Smooth muscle cell (in vitro differentiated cells): ENCODE measurements around the gene DDX23. TPM values are rescaled to one million over a fixed set of nuclear protein-coding genes. Genes with fewer than 3 reads are reported as not detected.
"Not testable (repeated sequence)": the region's sequence is repeated elsewhere in the genome, so short reads cannot be mapped to it uniquely, and the experiment has no call there.

Experiments used
- DNase-seq: peaks from one replicate; lab custom pipeline; 2025; ENCODE audit not compliant: unreplicated experiment; lab: John Stamatoyannopoulos, UW
- H2AFZ ChIP-seq: fragments of 200-600 bp; sonication (generic); 2 replicates; pipeline ENCODE4 v1.6.0; 2016; ENCODE audit warnings: antibody characterized with exemption, low read depth, mild to moderate bottlenecking
- H3F3A ChIP-seq: fragments of 200-600 bp; sonication (generic); 2 replicates; pipeline ENCODE4 v1.6.0; 2017; ENCODE audit warnings: antibody characterized with exemption, low read depth
- H3K27ac ChIP-seq: fragments of 200-600 bp; sonication (generic); 2 replicates; pipeline ENCODE4 v1.5.1; 2016; ENCODE audit warnings: low read depth, mild to moderate bottlenecking
- H3K27me3 ChIP-seq: fragments of 200-600 bp; sonication (generic); 2 replicates; pipeline ENCODE4 v1.6.1; 2016; ENCODE audit warnings: low read depth, mild to moderate bottlenecking
- H3K36me3 ChIP-seq: fragments of 200-600 bp; sonication (generic); 2 replicates; pipeline ENCODE4 v1.5.1; 2016; ENCODE audit warnings: low read depth
- H3K4me1 ChIP-seq: fragments of 200-600 bp; sonication (generic); 2 replicates; pipeline ENCODE4 v1.5.1; 2016; ENCODE audit warnings: low read depth
- H3K4me2 ChIP-seq: fragments of 200-600 bp; sonication (generic); 2 replicates; pipeline ENCODE4 v1.6.0; 2016; ENCODE audit warnings: mild to moderate bottlenecking
- H3K4me3 ChIP-seq: fragments of 200-600 bp; sonication (generic); 2 replicates; pipeline ENCODE4 v1.5.1; 2016; ENCODE audit warnings: mild to moderate bottlenecking
- H3K79me2 ChIP-seq: fragments of 200-600 bp; sonication (generic); 2 replicates; pipeline ENCODE4 v1.6.0; 2016; ENCODE audit warnings: low read depth, mild to moderate bottlenecking
- H3K9ac ChIP-seq: fragments of 200-600 bp; sonication (generic); 2 replicates; pipeline ENCODE4 v1.6.0; 2016; ENCODE audit warnings: low read depth
- H3K9me3 ChIP-seq: fragments of 200-600 bp; sonication (generic); replicated peaks from 2 replicates; pipeline ENCODE4 v1.5.1; 2016; ENCODE audit warnings: low read depth
- H4K20me1 ChIP-seq: fragments of 200-600 bp; sonication (generic); 2 replicates; pipeline ENCODE4 v1.6.0; 2016; ENCODE audit warnings: low read depth
- CTCF ChIP-seq: fragments of 200-600 bp; sonication (generic); IDR thresholded peaks from 2 replicates; pipeline ENCODE4 v1.5.1; 2017; ENCODE audit warnings: borderline replicate concordance, mild to moderate bottlenecking, antibody characterized with exemption; ENCODE audit not compliant: insufficient read depth, poor library complexity, severe bottlenecking
- WGBS: methylation state at CpG from one replicate; pipeline ENCODE4 v1.1.7; 2016; ENCODE audit warnings: low lambda C conversion rate; 5-methylcytosine and 5-hydroxymethylcytosine counted together
- polyA plus RNA-seq: library from polyadenylated mRNA; unstranded; fragments of >200 nt; fragmentation: Nextera tagmentation; extraction: Ambion mirVana; gene quantifications from 2 replicates; pipeline ENCODE4 v1.2.1, GENCODE V29; 2016
- total RNA-seq: library from RNA; depleted of rRNA; stranded (reverse); fragments of >200 nt; gene quantifications from 2 replicates; pipeline ENCODE4 v1.2.3, GENCODE V29; 2014

DDX23 gene
- total and polyA plus RNA-seq, 2 experiments from 2014 or later: 41.6 to 51.7 TPM

DNA sequence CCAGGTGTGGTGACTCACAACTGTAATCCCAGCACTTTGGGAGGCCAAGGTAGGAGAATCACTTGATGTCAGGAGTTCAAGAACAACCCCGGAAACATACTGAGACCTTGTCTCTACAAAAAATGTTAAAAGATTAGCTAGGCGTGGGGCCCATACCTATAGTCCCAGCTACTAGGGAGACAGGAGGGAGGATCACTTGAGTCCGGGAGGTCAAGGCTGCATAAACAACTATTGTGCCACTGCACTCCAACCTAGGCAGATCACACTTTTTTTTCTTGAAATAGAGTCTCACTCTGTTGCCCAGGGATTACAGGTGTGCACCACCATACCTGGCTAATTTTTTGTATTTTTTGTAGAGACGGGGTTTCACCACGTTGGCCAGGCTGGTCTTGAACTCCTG, 7.6 kb upstream of the DDX23 start:
- Histone ChIP-seq H3K9me3 (no peaks in the 10 kb centered on the region), H3K4me3 (no peak overlapping the region), H3K9ac (no peak overlapping the region), H4K20me1 (no peaks in the 10 kb centered on the region), H3K27me3 (peaks cover 18% of the 10 kb centered on the region), H3K4me1 (peaks cover 9% of the 10 kb centered on the region), H2AFZ (no peak overlapping the region), H3K27ac (no peak overlapping the region), H3K79me2 (no peaks in the 10 kb centered on the region), H3K4me2 (no peak overlapping the region), H3K36me3 (no peaks in the 10 kb centered on the region), H3F3A (no peaks in the 10 kb centered on the region)
- no peak for DNase-seq
- WGBS: 91% methylated on average over 5 of the region's 5 CpGs
- no peak for TF ChIP-seq CTCF

- Histone ChIP-seq H3K36me3 (no peaks in the 10 kb centered on the region), H3K9me3 (no peaks in the 10 kb centered on the region), H3K79me2 (no peaks in the 10 kb centered on the region), H3F3A (no peaks in the 10 kb centered on the region), H3K4me3 (no peak overlapping the region), H2AFZ (no peak overlapping the region), H4K20me1 (no peaks in the 10 kb centered on the region), H3K27ac (no peak overlapping the region), H3K9ac (no peak overlapping the region), H3K27me3 (peaks cover 3% of the 10 kb centered on the region), H3K4me2 (no peak overlapping the region), H3K4me1 (peaks cover 4% of the 10 kb centered on the region)
- DNase-seq: no peak
- WGBS: 94% methylated on average over 8 of the region's 8 CpGs
- TF ChIP-seq CTCF: no peak
These were observed 6.1 kb upstream of the DDX23 start for GRCh38 chr12:48858043-48858442.

- no peak for TF ChIP-seq CTCF
- no peak overlapping the region for H2AFZ ChIP-seq
- H3K27ac ChIP-seq: no peak overlapping the region
- DNase-seq: no peak
- no peak overlapping the region for H3K4me3 ChIP-seq
- no peaks in the 10 kb centered on the region for H4K20me1 ChIP-seq
- 88% methylated on average over 13 of the region's 13 CpGs for WGBS
- no peak overlapping the region for H3K9ac ChIP-seq
- H3K36me3 ChIP-seq: no peaks in the 10 kb centered on the region
- H3F3A ChIP-seq: no peaks in the 10 kb centered on the region
- no peaks in the 10 kb centered on the region for H3K9me3 ChIP-seq
- no peak overlapping the region for H3K4me2 ChIP-seq
- H3K4me1 ChIP-seq: peaks cover 7% of the 10 kb centered on the region
- H3K27me3 ChIP-seq: no peaks in the 10 kb centered on the region
- H3K79me2 ChIP-seq: no peaks in the 10 kb centered on the region
These were observed 5.5 kb upstream of the DDX23 start for GRCh38 chr12:48857278-48857994.

- no peak for DNase-seq
- Histone ChIP-seq H2AFZ (no peak overlapping the region), H3K36me3 (no peaks in the 10 kb centered on the region), H3K9ac (no peak overlapping the region), H3K27ac (no peak overlapping the region), H3F3A (no peaks in the 10 kb centered on the region), H3K27me3 (no peaks in the 10 kb centered on the region), H3K79me2 (peaks cover 6% of the 10 kb centered on the region), H3K4me3 (no peak overlapping the region), H3K4me1 (peaks cover 7% of the 10 kb centered on the region), H3K9me3 (no peaks in the 10 kb centered on the region), H4K20me1 (no peaks in the 10 kb centered on the region), H3K4me2 (no peak overlapping the region)
- 68% methylated on average over 2 of the region's 2 CpGs for WGBS
- no peak for TF ChIP-seq CTCF
These were observed 4.4 kb upstream of the DDX23 start for GRCh38 chr12:48856379-48856778.

DNA sequence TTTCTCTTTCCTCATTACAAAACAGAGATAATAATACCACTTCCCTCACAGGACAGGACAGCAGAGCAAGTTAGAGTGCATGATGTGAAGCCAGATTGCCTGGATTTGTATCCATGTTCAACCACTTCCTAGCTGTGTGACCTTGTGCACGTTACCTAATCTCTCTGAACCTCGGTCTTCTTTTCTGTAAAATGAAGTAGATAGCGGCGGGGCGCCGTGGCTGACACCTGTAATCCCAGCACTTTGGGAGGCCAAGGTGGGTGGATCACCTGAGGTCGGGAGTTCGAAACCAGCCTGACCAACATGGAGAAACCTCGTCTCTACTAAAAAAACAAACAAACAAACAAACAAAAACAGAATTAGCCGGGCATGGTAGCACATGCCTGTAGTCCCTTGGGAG, 3.0 kb upstream of the DDX23 start:
- not testable (repeated sequence) for H3K27ac ChIP-seq, H3K4me2 ChIP-seq, H3K4me3 ChIP-seq, DNase-seq, H3K9ac ChIP-seq, H3K27me3 ChIP-seq, H3K9me3 ChIP-seq, H2AFZ ChIP-seq, H4K20me1 ChIP-seq, H3F3A ChIP-seq, H3K36me3 ChIP-seq
- 94% methylated on average over 10 of the region's 10 CpGs for WGBS
- H3K4me1 ChIP-seq: peaks cover 15% of the 10 kb centered on the region
- peaks cover 19% of the 10 kb centered on the region for H3K79me2 ChIP-seq
